Omental fat pad (tissue), 4 donors: ENCODE measurements around the gene ACTL10. TPM values are rescaled to one million over a fixed set of nuclear protein-coding genes. Genes with fewer than 3 reads are reported as not detected.
"Not testable (repeated sequence)": the region's sequence is repeated elsewhere in the genome, so short reads cannot be mapped to it uniquely, and the experiment has no call there.

Experiments used
- ATAC-seq: fragments of 150-250 bp; one replicate; pipeline ENCODE4 v1.9.1; 2016; ENCODE audit warnings: mild to moderate bottlenecking, moderate library complexity; ENCODE audit not compliant: low FRiP score
- DNase-seq: peaks from one replicate; pipeline ENCODE4 v3.0.0-alpha.2; 2019; ENCODE audit warnings: low spot score
- CTCF ChIP-seq, 3 donors: fragments of 450-650 bp; IDR thresholded peaks; one replicate each; pipeline ENCODE4 v1.5.1; 2016 to 2017; ENCODE audit warnings: antibody characterized with exemption in 3 of 3, mild to moderate bottlenecking in 3 of 3, moderate library complexity in 2 of 3
- total RNA-seq, 4 donors: library from RNA; depleted of rRNA; stranded (reverse); fragments of >200 nt; gene quantifications; one replicate each; pipeline ENCODE4 v1.1.0, GENCODE V29; 2016

Gene ACTL10
- total RNA-seq, 4 donors from 2014 or later, result 1.1 to 2.4 (median 1.8) TPM

GRCh38 chr20:33629533-33629932, 37.2 kb upstream of the ACTL10 start:
- ATAC-seq (no peak), DNase-seq (no peak)
- no peak for TF ChIP-seq CTCF (IDR thresholded peaks at IDR 0.05)

DNA sequence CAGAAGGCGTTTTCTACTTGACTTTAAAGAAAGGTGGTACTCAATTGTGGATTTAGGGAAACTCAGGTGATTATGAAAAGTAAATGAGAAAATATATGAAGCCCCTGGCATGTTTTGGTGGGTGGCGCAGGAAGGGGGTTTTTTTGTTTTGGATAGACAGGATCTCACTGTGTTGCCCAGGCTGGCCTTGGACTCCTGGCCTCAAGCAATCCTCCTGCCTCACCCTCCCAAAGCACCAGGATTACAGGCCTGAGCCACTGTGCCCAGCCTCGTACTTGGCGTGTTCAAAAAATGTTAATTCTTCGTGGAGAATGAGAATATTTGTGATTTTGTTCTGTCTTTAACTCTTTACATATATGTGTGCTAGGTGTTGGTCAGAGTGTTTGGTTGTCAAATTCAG, 36.8 kb upstream of the ACTL10 start:
- ATAC-seq (no peak), DNase-seq (no peak)
- TF ChIP-seq CTCF (IDR thresholded peaks at IDR 0.05), result no peak

- ATAC-seq (no peak), DNase-seq (no peak)
- TF ChIP-seq CTCF (IDR thresholded peaks at IDR 0.05), result no peak
These were observed 36.2 kb upstream of the ACTL10 start for GRCh38 chr20:33630507-33630906.

DNA sequence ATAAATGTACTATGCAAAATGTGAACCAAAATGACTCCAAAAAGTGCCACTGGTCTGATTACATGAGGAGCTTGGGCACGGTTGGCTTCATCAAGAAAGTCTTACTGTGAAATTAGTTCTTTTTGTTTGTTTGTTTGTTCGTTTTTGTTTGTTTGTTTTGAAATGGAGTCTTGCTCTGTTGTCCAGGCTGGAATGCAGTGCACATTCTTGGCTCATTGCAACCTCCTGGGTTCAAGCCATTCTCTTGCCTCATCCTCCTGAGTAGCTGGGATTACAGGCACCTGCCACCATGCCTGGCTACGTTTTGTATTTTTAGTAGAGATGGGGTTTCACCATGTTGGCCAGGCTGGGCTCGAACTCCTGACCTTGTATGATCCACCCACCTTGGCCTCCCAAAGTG, 34.8 kb upstream of the ACTL10 start:
- DNase-seq, ATAC-seq: not testable (repeated sequence)

DNA sequence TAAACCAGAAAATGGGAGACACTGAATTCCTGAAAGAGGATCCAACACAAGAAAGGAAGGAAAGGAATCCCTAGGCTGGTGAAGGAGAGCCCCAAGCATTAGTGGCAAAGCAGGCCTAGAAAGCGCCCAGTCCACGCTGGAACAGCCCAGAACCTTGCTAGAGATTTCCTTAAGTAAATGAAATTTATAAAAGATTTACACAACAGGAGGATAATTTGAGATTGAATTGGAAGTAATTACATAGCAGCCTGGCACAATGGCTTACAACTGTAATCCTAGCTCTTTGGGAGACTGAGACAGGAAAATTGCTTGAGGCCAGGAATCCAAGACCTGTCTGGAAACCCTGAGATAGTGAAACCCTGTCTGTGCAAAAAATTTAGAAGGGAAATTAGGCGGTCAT, 31.4 kb upstream of the ACTL10 start:
- DNase-seq (no peak), ATAC-seq (no peak)
- no peak for TF ChIP-seq CTCF (IDR thresholded peaks at IDR 0.05)

DNA sequence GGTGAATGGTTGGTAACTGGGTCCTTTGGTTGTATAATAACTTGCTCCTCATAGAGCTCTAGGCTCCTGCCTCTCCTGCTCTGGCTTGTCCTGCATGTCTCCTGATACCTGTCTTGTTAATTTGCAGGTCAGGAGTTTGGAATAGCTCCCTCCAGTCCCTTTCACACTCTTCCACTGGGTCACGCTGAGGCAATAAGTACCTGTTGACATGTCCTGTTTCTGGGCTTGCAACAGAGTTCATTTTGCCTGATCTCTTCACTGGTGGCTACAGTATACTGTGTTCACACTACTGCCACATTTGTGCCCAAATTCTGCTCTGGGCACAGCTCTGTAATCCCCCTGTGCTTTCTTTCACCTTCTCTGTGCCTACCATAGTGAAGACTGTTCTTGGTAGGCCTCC, 30.0 kb upstream of the ACTL10 start:
- ATAC-seq (no peak), DNase-seq (no peak)
- TF ChIP-seq CTCF (IDR thresholded peaks at IDR 0.05), result no peak

GRCh38 chr20:33640287-33640686, 26.5 kb upstream of the ACTL10 start:
- no peak for TF ChIP-seq CTCF (IDR thresholded peaks at IDR 0.05)
- ATAC-seq (no peak), DNase-seq (no peak)
